LoVo (cell line): ENCODE measurements around the gene DHRS12.
"Not testable (repeated sequence)": the region's sequence is repeated elsewhere in the genome, so short reads cannot be mapped to it uniquely, and the experiment has no call there.

Source experiments
- DNase-seq: peaks from one replicate; pipeline ENCODE4 v3.0.0-alpha.2; 2016; ENCODE audit warnings: low spot score

DHRS12 gene

GRCh38 chr13:51827254-51827653 lies 23.3 kb upstream of the DHRS12 start:
- no peak for DNase-seq

GRCh38 chr13:51826606-51827005 lies 22.6 kb upstream of the DHRS12 start:
- no peak for DNase-seq

DNA sequence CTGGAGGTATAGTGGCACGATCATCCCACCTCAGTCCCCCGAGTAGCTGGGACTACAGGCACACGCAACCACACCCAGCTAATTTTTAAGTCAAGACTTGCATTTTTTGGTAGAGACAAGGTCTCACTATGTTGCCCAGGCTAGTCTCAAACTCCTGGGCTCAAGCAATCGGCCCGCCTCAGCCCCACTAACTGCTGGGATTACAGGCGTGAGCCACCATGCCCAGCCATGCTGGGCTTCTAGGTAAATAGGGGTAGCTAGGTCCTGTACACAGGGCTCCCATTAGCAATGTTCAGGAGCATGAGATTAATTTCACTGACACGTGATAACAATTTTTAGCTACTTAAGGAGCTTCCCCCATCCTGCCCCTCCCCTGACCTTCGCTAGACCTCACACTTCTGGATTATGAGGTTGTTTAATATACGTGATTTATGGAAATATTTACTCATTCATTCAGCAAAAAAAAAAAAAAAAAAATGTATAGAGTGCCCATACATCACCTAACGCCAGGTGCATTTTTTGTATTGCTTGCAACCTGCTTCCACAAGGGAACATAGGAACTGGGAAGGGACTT lies 21.8 kb upstream of the DHRS12 start:
- DNase-seq: no peak

GRCh38 chr13:51825165-51825592 lies 21.2 kb upstream of the DHRS12 start:
- DNase-seq: no peak

DNA sequence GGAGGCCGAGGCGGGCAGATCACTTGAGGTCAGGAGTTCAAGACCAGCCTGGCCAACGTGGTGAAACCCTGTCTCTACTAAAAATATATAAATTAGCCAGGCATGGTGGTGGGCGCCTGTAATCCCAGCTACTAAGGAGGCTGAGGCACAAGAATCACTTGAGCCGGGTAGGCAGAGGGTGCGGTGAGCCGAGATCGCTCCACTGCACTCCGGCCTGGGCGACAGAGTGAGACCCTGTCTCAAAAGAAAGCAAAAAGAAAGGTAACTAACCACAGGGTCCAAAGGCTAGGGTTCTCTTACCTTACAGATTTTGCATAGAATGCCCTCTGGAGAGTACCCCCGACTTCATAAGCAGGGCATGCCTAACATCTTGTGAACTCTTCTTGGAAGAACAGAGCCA lies 20.7 kb upstream of the DHRS12 start:
- DNase-seq: not testable (repeated sequence)

GRCh38 chr13:51823863-51824262 lies 19.9 kb upstream of the DHRS12 start:
- no peak for DNase-seq

GRCh38 chr13:51823359-51823758 lies 19.4 kb upstream of the DHRS12 start:
- DNase-seq: no peak

GRCh38 chr13:51822106-51822815 lies 18.3 kb upstream of the DHRS12 start:
- no peak for DNase-seq

GRCh38 chr13:51821606-51822005 lies 17.6 kb upstream of the DHRS12 start:
- DNase-seq: no peak

DNA sequence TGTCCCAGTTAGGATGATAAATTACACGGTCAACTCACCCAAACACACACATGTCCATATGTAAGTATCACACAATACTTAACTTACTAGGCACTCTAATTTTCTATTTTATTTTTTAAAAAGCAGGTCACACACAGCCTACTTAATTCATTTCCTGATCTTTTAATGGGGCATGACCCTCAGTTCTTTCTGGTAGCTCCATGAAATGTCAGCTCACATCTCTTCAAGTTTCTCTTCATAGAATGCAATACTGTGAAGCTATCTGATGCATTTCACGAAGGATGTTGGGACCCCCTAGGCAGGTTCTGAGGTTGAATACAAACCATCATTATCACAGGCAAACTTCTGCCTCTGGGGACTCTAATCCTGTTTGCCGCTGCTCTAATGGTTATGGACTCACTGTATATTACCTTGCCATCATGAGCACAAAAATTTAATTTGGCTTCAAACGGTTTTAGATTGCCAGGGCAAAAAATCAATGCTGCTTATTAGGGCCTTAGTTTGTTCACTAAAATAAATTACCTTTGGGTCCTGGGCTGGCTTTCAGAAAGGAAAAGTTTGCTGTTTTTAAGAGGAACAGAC lies 16.1 kb upstream of the DHRS12 start:
- DNase-seq: no peak

GRCh38 chr13:51819544-51819943 lies 15.6 kb upstream of the DHRS12 start:
- DNase-seq: no peak

DNA sequence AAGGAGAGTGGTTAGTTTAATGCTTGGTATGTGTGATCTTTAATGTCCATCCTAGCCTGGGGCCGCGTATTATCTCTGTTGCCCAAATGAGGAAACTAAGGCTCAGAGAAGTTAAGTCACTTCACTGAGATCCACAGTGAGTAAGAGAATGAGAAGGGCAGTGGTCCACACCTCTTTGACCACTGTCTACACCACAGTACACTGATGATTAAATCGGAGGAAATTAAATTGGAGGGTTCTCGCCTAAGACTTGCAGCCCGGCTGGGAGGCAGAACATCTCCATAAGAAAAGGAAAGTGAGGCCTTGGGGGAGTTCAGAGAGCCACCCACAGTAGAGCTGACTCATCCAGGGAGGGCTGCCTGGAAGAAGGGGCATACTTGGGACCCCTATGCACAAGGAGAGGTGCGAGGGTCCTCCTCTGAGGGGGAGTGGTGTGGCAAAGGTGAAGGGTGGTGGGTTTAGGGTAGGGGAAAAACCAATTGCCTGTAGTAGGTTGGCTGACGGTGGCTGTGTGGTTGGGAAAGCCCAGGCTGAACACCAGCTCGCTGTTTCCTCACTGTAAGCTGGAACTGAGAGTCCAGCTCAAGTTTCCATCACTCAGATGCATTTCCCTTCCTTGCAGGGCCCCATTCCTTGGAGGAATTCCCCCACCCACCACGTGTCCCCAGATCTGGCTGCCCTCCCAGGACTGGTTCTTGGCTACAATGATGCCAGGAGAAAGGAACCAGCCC lies 15.0 kb upstream of the DHRS12 start:
- no peak for DNase-seq

DNA sequence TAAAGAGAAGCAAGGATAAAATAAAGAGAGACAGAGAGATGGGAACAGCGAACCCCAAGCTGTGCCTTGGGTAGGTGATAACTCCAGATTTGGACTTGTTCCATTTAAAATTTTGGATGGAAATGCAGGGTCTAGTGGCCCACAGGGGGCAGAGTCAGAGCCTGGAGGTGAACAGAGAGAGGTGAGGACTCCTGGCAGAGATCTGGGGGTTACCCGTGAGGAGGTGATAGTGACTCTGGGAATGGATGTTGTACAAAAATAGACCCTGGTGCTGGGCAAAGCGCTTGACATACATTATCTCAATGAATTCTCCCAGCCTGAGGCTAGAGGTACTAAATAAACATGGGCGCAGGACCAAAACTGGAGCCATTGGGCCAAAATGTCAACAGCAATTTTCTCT lies 14.3 kb upstream of the DHRS12 start:
- no peak for DNase-seq

DNA sequence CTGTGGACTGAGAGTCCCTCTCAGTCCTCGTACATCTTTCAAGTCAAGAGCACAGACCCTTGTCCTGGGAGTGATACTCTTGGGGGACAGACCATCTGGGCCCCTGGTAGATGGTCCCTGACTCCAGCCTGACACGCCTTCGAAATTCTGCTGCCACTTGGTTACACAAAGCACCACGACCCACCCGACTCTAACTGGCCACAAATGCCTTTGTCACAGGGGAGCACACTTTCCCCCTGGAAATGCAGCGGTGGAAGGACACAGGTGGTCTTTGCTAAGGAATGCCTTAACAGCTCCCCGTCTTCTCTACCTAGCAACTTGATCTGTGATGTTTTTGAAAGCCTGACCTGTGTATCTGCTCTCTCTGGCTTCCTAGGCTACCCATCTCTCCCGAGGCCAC lies 13.8 kb upstream of the DHRS12 start:
- no peak for DNase-seq

DNA sequence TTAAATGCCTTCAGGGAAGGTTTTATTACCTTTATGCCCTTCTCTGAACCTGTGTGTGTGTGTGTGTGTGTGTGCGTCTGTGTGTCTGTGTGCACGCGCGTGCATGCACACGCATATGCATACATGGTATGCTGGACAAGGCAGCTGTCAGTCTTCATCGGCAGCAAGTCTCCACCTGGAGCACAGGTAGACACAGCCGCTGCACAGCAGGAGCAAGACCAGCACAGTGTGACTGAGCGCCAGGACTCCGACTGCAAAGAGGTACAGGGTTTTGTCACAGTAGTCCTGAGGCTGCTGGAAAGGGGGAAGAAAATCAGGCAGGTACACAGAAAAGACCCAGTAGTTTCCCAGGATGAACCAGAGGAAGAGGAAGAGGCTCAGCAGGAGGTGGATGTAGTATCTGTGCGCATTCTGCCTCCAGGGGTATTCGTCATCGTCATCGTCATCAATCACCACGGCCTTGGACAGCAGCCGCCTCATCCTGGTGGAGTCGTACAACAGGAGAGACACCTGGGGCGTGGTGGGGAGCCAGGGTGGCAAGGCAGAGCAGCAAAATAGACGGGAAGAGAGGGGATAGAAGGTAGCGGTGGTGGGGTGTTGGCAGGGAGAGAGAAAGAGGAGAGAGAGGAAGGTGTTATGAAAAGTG lies 12.8 kb upstream of the DHRS12 start:
- DNase-seq: no peak

GRCh38 chr13:51815848-51816247 lies 11.9 kb upstream of the DHRS12 start:
- no peak for DNase-seq

- DNase-seq: peak; percentile 70
Measured at GRCh38 chr13:51814825-51815650, 11.1 kb upstream of the DHRS12 start.

GRCh38 chr13:51814071-51814470 lies 10.1 kb upstream of the DHRS12 start:
- DNase-seq: no peak

DNA sequence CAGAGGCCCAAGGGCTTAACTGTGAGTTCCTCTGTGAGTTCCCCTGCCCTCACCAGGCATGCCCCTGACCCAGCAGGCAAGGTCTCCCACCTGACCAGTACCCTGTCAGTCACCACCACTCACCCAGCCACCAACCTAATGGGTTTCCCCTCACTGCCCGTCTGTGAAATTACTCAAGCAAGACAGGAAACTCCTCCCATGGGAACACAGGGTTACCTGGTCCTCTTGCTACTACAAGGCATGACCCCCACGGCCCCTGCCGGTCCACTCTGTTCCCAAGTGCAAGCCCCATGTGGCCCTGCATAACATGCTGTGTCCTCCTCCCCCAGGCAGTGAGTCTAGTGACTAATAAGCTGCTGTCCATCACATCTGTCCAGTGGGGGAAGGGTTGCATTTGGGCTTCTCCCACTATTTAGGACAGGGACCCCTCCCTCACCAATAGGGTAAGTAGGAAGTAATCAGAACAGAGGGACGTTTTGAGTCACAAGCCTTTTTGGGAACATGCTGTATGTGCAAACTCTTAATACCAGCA lies 8.0 kb upstream of the DHRS12 start:
- no peak for DNase-seq

- no peak for DNase-seq
Measured at GRCh38 chr13:51811046-51811445, 7.1 kb upstream of the DHRS12 start.

- DNase-seq: no peak
Measured at GRCh38 chr13:51808811-51809210, 4.8 kb upstream of the DHRS12 start.
